Raji (cell line): ENCODE results near the gene COL27A1.

Experiments
- POLR2A ChIP-seq: IDR thresholded peaks from 2 replicates; pipeline ENCODE4 v1.6.1; 2011; ENCODE audit warnings: low read depth, low read length, control low read depth; ENCODE audit not compliant: insufficient read depth

COL27A1 gene

GRCh38 chr9:114196979-114197622, 41.8 kb downstream of the COL27A1 start:
- TF ChIP-seq POLR2A = no peak

- TF ChIP-seq POLR2A = no peak
Observed at GRCh38 chr9:114198249-114199040, 43.1 kb downstream of the COL27A1 start.

- no peak for TF ChIP-seq POLR2A
Observed at GRCh38 chr9:114200721-114201300, 45.5 kb downstream of the COL27A1 start.

DNA sequence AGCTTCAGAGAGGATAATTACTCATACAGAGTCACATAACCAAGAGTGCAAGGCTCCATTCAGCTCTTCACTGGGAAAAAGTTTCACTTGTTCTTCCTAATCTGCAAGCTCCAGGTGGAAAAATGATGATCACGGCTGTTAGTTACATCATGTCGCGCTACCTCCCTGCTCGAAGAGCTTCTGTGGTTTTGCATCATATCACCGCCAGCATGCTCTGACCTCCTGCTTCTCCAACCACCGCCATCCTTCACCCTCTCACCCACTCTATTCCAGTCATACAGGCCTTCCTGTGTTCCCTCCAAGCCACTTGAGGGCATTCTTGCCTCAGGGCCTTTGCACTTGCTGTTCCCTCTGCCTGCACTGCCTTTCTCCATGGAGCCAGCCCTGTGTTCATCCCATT, 47.1 kb downstream of the COL27A1 start:
- no peak for TF ChIP-seq POLR2A

DNA sequence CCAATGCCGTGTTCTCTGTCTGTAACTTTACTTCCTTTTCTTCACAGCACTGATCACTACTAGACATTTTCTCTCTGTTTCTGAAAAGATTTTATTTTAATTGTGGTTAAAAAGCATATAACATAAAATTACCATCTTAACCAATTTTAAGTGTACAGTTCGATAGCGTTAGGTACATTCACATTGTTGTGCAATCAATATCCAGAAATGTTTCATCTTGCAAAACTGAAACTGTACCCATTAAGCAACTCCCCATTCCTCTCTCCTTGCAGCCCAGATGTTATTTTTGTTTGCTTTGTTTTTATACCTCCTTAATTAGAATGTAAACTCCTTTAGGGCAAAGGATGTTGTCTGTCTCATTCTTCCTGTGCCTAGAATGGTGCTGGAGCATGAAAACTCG, 47.5 kb downstream of the COL27A1 start:
- TF ChIP-seq POLR2A = no peak

DNA sequence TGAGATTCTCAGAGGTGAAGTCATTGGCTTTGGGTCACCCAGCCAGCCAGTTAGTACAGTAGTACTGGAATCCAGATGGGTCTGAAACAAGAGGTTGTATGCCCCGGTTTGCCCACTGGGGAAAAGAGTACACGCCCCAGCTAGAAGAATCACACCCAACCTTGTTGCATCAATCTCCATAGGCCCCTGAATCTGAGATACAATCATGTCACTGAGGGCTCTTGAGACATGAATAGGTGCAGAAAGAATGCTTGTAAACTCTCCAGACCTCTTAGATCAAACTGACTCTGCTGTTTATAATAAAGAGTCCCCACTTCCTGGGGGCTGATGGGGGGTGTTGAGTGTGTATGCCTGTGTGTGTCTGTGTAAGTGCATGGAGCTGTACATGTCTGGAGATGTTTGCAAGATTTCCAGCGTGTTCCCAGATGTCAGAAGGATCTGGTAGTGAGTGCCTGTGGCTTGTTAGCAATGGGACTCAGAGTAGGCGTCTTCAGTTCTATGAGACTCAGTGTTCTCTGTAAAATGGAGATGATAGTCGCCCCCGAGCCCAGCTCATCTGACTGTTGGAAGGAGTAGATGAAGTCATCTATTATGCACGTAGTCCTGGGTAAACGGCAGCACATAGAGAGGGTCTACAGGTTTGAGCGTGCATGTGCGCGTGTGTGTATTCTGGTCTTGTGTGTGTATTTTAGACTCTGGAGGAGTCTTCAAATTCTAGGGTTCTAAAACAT, 48.2 kb downstream of the COL27A1 start:
- TF ChIP-seq POLR2A = no peak

GRCh38 chr9:114204265-114204664, 48.9 kb downstream of the COL27A1 start:
- TF ChIP-seq POLR2A = no peak

DNA sequence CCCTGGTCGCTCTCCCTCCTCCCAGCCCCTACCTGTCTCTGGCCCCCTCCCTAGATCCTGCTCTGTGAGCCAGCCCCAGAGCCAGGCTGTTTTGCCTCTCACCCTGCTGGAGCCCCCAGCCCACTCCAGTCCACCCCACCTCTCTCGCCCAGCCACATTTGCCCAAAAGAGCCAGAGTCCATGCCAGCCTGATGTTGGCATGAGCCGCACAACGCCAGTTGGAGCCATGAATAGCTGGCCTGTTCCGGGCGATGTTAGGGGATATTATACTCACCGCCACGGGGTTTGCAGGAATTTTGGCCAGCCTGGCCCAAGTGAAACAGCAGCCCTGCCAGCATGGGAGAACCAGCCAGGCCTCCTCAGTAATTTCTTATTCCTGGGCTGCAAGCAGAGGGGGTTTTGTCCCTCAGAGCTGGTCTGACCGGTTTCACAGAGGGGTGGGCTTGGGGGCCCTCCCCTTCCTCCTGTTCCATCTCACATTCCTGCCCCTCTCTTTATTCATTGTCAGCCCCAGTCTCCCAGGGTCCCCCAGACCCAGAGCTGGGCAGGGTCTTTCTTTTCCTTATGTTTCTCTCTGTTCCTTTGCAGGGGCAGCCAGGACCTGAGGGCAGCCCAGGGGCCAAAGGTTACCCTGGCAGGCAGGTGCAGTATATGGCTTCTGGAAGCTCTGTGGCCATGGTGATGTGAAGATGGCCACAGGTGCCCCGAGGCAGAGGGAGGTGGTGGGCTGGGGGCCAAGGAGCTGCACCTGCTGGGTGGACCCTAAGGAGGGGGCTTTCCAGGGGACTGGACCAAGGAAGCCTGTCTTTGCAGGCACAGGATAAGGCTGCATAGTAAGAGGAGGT, 50.1 kb downstream of the COL27A1 start:
- TF ChIP-seq POLR2A = no peak

DNA sequence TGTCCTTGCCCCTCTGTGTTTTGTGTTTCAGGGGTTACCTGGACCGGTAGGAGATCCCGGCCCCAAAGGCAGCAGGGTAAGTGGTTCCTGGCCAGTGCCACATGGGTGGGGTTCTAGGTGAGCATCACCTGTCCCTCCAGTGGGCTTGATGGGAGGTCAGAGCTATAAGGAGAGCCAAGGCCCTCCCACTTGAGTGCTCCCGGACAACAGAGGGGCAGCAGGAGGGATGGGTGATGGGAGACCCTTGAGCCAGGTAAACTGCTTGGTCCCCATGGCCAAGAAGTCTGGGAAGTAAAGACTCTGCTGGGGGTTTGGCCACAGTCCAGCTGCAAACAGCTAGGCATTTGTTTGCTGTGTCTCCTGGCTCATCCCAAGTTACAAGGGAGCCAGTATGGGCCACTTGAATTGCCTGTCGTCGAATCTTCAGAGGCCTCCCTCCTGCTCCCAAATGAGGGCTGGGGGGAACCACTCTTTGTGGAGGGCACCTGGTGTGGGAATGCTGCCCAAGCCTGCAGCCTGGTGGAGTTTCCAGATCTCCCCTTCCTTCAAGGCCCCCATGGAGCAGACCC, 51.0 kb downstream of the COL27A1 start:
- no peak for TF ChIP-seq POLR2A

DNA sequence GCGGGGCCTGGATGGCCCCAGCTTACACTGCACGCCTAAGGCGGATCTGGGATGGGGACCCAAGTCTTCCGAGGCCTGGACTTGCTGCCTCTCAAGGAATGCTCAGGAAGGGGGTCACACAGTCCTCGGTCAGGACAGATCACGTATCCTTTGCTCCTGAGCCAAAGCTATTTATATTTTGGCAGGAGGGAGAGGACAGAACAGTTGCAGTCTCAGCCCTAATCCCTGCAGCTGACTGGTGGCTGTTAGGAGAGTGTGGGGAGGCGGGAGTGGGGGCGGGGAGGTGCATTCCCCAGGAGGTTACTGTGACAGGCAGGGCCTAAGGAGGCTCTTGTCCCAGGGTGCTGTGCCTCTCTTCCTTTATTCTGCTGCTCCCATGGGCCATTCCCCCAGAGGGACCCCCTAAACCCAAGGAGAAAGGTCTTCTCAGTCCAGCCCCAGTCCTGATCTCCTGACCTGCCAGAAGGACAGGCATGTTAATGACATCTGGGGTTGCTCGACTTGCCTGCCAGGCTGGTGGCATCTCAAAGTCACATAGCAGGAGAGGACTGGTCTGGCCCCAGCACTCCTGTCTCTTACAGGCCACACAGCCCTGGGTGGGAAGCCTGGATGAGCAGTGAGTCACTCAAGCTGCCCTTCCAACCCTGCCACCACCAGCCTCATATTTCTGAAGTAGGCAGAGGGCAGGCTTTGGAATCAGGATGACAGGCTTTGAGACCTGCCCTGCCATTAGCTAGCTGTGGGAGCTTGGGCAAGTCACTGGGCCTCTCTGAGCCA, 51.9 kb downstream of the COL27A1 start:
- TF ChIP-seq POLR2A = no peak

DNA sequence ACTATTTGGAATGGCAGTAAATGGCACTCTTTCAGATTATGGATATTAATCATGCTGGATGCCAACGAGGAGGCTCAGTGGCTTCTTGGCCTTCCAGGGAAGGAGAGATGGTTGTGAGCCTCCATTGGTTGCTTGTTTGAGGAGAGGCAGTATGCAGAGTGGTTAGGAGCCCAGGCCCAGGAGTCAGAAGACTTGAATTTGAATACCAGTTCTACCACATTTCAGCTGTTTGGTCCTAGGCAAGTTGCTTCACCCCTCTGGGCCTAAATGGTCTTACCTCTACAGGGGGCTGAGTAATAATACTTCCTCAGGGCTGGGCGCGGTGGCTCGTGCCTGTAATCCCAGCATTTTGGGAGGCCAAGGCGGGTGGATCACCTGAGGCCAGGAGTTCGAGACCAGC, 52.5 kb downstream of the COL27A1 start:
- TF ChIP-seq POLR2A = no peak

DNA sequence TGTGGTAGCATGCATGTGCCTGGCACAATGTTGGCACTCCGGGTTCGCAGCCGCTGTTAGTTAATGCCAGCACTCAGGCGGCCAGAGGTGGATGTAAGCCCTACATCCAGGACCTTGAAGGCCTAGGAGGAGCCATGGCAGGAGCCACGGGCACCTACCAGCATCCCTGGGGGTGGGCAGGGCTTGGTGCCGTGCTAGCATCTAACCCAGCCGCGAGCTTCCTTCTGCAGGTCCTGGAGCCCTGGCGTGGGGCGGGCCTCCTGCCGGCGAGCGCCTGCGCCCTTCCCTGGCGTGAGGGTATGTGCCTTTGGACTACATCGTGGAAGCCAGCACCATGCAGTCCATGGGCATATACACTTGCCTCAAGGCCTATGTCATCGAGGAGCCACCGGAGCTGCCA, 53.8 kb downstream of the COL27A1 start:
- TF ChIP-seq POLR2A = no peak

GRCh38 chr9:114210136-114210535, 54.8 kb downstream of the COL27A1 start:
- TF ChIP-seq POLR2A = no peak
